Skin epidermis (tissue), 12 donors: ENCODE measurements around the gene TMEM239.
A peak's percentile ranks its signal among the peaks of the same experiment; 100 is the strongest.
"Not testable (repeated sequence)": the region's sequence is repeated elsewhere in the genome, so short reads cannot be mapped to it uniquely, and the experiment has no call there.

Source experiments
- H3K27ac ChIP-seq, 21 experiments: fragments of 200-600 bp; sonication (generic) in 11 of 21; one replicate each; pipeline ENCODE4 v1.5.0; 2020; ENCODE audit warnings: mild to moderate bottlenecking in 3 of 21, inconsistent platforms in 2 of 21, moderate library complexity in 2 of 21
- H3K4me3 ChIP-seq, 7 experiments: fragments of 200-600 bp; sonication (generic) in 2 of 7; one replicate each; pipeline ENCODE4 v1.5.0; 2020; ENCODE audit warnings: inconsistent platforms in 2 of 7, mild to moderate bottlenecking in 2 of 7, moderate library complexity in 1 of 7

The TMEM239 gene

GRCh38 chr20:2798814-2799213 is 17.4 kb upstream of the TMEM239 start:
- no peak overlapping the region for H3K4me3 ChIP-seq
- H3K27ac ChIP-seq, result peak overlapping the region in 1 of 21 experiments; percentile 50

- Histone ChIP-seq H3K4me3 (peak overlapping the region in 5 of 7 experiments; percentile 30 to 43 (median 38)), H3K27ac (peak overlapping the region in 3 of 21 experiments; percentile 0 to 50 (median 41))
These were observed 16.9 kb upstream of the TMEM239 start for GRCh38 chr20:2799271-2799670.

- Histone ChIP-seq H3K27ac (peak overlapping the region in 11 of 21 experiments; percentile 0 to 67 (median 48)), H3K4me3 (peak overlapping the region; percentile 17 to 43 (median 38))
These were observed 16.3 kb upstream of the TMEM239 start for GRCh38 chr20:2799688-2800520.

GRCh38 chr20:2800521-2801285 is 15.5 kb upstream of the TMEM239 start, which contains the start of gene CPXM1:
CPXM1 (minus strand) TSS chr20:2800627; CDS start chr20:2800572, 55 bp downstream.
- H3K27ac ChIP-seq, result peak within 1 kb of the TSS in 11 of 21 experiments; percentile 0 to 67 (median 48)
- peak within 1 kb of the TSS; percentile 17 to 43 (median 38) for H3K4me3 ChIP-seq

- Histone ChIP-seq H3K27ac (peak overlapping the region in 3 of 21 experiments; percentile 14 to 67 (median 29)), H3K4me3 (peak overlapping the region in 2 of 7 experiments; percentile 17 to 30)
These were observed 14.9 kb upstream of the TMEM239 start for GRCh38 chr20:2801286-2801728.

- H3K27ac ChIP-seq, result peak overlapping the region in 1 of 21 experiments; percentile 33
- H3K4me3 ChIP-seq, result no peak overlapping the region
These were observed 11.9 kb upstream of the TMEM239 start for GRCh38 chr20:2804041-2804828.

- Histone ChIP-seq H3K27ac (peak overlapping the region in 3 of 21 experiments; percentile 6 to 33 (median 19)), H3K4me3 (no peak overlapping the region)
These were observed 11.1 kb upstream of the TMEM239 start for GRCh38 chr20:2804852-2805688.

GRCh38 chr20:2805689-2806350 is 10.3 kb upstream of the TMEM239 start:
- peak overlapping the region in 1 of 21 experiments; percentile 19 for H3K27ac ChIP-seq

GRCh38 chr20:2806351-2806701 is 9.8 kb upstream of the TMEM239 start:
- H3K4me3 ChIP-seq, result no peak overlapping the region
- H3K27ac ChIP-seq, result no peak overlapping the region

More at GRCh38 chr20:2805689-2806350, 10.3 kb upstream of the TMEM239 start:
- no peak overlapping the region for H3K4me3 ChIP-seq

- Histone ChIP-seq H3K27ac (no peak overlapping the region), H3K4me3 (no peak overlapping the region)
These were observed 9.1 kb upstream of the TMEM239 start for GRCh38 chr20:2807019-2807418.

- H3K27ac ChIP-seq, H3K4me3 ChIP-seq: not testable (repeated sequence)
These were observed 8.2 kb upstream of the TMEM239 start for GRCh38 chr20:2807929-2808328.

- no peak overlapping the region for H3K4me3 ChIP-seq
- no peak overlapping the region for H3K27ac ChIP-seq
These were observed 6.5 kb upstream of the TMEM239 start for GRCh38 chr20:2809690-2810089.

- Histone ChIP-seq H3K27ac (no peak overlapping the region), H3K4me3 (no peak overlapping the region)
These were observed 4.0 kb upstream of the TMEM239 start for GRCh38 chr20:2812189-2812588.

GRCh38 chr20:2814076-2814475 is 2.1 kb upstream of the TMEM239 start:
- no peak overlapping the region for H3K4me3 ChIP-seq
- H3K27ac ChIP-seq, result no peak overlapping the region

- Histone ChIP-seq H3K4me3 (no peak within 1 kb of the TSS), H3K27ac (peak within 1 kb of the TSS in 6 of 21 experiments; percentile 1 to 78 (median 46))
These were observed 1.5 kb upstream of the TMEM239 start, which contains the start of gene C20orf141 for GRCh38 chr20:2814587-2815051. C20orf141 (plus strand) TSS chr20:2814987; CDS start chr20:2815185, 198 bp downstream.

GRCh38 chr20:2815242-2815900 is 793 bp upstream of the TMEM239 start:
- Histone ChIP-seq H3K27ac (peak overlapping the region in 6 of 21 experiments; percentile 1 to 78 (median 46)), H3K4me3 (no peak overlapping the region)

GRCh38 chr20:2816583-2817340 is 598 bp downstream of the TMEM239 start:
- H3K4me3 ChIP-seq, result no peak overlapping the region
- no peak overlapping the region for H3K27ac ChIP-seq
